GM12873 (cell line): ENCODE data around the gene CAPN12.

Source experiments
- TF ChIP-seq, protein P1 (sequence below): IDR thresholded peaks from 2 replicates; pipeline ENCODE4 v1.5.1; 2012; ENCODE audit warnings: low read depth, mild to moderate bottlenecking, moderate library complexity, low read length, control low read depth; ENCODE audit not compliant: insufficient read depth; ENCODE audit errors: missing control alignments

The CAPN12 gene

GRCh38 chr19:38728752-38729541 lies 15.3 kb downstream of the CAPN12 start:
- TF ChIP-seq, protein P1, sequence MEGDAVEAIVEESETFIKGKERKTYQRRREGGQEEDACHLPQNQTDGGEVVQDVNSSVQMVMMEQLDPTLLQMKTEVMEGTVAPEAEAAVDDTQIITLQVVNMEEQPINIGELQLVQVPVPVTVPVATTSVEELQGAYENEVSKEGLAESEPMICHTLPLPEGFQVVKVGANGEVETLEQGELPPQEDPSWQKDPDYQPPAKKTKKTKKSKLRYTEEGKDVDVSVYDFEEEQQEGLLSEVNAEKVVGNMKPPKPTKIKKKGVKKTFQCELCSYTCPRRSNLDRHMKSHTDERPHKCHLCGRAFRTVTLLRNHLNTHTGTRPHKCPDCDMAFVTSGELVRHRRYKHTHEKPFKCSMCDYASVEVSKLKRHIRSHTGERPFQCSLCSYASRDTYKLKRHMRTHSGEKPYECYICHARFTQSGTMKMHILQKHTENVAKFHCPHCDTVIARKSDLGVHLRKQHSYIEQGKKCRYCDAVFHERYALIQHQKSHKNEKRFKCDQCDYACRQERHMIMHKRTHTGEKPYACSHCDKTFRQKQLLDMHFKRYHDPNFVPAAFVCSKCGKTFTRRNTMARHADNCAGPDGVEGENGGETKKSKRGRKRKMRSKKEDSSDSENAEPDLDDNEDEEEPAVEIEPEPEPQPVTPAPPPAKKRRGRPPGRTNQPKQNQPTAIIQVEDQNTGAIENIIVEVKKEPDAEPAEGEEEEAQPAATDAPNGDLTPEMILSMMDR = no peak

DNA sequence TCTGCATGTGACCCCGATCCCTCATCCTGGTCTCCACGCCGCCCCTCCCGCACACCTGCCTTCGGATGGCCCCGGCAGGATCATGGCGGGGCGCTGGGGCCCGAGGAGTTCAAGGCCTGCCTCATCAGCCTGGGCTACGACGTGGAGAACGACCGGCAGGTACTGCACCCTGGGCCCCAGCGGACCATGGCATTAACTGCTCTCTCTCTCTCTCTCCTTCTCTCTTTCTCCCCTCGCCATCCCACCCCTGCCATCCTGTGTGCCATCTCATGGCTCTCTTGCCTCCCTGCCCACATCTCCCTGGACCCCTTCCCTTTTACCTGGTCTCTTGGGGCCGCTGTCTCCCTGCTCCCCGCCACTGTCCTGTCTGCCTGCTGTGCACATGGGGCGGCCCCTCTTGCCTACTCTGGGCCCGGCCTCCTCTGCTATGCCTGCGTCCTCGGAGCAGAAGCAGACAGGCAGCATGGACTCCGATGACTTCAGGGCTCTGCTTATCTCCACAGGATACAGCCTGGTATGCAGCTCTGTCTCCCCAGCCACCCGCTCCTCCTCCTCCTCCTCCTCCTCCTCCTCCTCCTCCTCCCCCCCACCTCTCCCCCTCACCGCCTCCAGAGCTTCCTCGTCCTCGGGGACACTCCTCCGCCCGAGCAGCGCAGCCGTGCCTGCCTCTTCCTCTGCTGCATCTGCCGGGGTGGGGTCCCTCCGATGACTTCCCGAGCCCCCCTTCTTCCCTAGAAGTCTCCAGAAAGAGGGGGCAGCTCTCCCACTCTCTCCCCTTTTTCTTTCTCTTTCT lies 16.2 kb downstream of the CAPN12 start:
- TF ChIP-seq, protein P1 = no peak

DNA sequence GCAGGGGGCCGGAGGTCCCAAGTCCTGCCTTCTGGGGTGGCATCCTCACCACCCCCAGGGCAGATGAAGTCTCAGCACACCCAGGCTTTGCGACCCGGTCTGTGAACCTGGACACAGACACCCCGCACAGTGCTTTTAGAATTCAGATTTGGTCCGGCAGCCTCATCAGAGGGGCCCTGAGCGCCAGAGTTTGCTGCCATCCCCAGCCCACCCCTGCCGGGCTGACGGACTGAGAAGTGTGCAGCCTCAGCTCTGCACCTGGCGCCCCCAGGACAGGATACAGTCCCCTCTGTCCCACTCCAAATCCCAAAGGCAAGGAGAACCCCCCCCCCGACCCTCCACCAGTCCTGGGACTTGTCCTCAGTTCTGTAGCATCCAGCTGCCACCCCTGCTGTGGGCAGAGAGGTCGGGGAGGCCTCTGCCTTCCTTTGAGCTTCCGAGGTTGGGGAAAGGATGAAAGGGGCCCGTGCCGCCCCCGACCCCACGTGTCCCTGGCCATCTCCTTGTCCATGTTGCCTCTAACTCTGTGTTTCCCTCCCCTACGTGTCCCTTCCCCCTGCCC lies 16.9 kb downstream of the CAPN12 start:
- TF ChIP-seq, protein P1 = no peak

DNA sequence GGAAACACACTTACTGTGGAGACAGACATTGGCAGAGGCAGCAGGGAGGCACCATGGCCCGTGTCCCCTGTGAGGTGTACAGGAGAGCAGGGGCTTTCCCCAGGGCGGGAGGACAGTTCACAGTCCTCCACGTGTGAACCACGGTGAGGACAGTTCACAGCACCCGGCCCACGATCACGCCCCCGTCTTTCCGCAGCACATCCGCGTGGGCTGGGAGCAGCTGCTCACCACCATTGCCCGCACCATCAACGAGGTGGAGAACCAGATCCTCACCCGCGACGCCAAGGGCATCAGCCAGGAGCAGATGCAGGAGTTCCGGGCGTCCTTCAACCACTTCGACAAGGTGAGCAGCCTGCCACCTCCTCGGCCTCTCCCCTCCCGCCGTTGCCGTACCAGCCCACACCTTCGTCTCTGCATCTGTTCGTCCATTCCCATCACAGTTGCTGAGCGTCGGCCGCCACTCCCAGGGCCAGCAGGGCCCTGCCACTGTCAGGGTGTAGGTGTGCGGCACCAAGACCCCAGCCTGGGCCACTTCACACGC lies 17.4 kb downstream of the CAPN12 start:
- TF ChIP-seq, protein P1 = no peak

DNA sequence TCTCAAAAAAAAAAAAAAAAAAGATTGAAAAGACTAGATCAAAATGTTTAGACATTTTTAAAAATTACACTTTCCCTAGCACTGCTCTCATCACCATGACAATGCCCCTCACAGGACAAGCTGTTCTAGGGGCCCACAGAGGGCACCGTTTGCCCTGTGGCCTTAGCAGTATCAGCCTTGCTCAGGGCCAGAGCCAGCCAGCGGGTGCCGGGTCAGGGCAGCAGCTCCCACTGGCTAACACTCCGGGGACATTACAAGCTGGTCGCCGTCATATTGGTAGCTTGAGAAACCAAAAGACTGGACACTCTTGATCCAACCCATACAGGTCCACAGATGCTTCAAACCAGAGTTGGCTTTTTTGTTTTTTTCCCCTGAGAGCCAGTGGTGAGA lies 18.0 kb downstream of the CAPN12 start:
- TF ChIP-seq, protein P1 = no peak

GRCh38 chr19:38725469-38726283 lies 18.6 kb downstream of the CAPN12 start:
- TF ChIP-seq, protein P1 = no peak
